ENCODE measurements around the gene SLC25A10. TPM values are rescaled to one million over a fixed set of nuclear protein-coding genes. Genes with fewer than 3 reads are reported as not detected.

The SLC25A10 gene
- total and polyA plus RNA-seq, 2 of the 4 experiments (the other 2 are of a cell fraction) = 14.9 to 19.0 TPM

- TF ChIP-seq ELK1 (IDR thresholded peaks at IDR 0.05; ENCODE audit: borderline replicate concordance, low read depth, low read length) (no peak), MXI1 (IDR thresholded peaks at IDR 0.05; ENCODE audit: borderline replicate concordance, low read depth, low read length) (peak; percentile 83; the same call in 1 of the 2 replicates), CEBPB (IDR thresholded peaks at IDR 0.05; ENCODE audit: low read depth, low read length) (no peak), RAD21 (IDR thresholded peaks at IDR 0.05; ENCODE audit: low read length) (no peak), SMC3 (IDR thresholded peaks at IDR 0.05; ENCODE audit: low read depth, low read length) (no peak), MAFK (IDR thresholded peaks at IDR 0.05; ENCODE audit: low read depth, low read length) (no peak)
Measured at GRCh38 chr17:81684442-81684911, 27.6 kb upstream of the SLC25A10 start (continued).

Data from IMR-90 (cell line).